ENCODE results near the gene ZNF3. TPM values are rescaled to one million over a fixed set of nuclear protein-coding genes. Genes with fewer than 3 reads are reported as not detected.
A peak's percentile ranks its signal among the peaks of the same experiment; 100 is the strongest.

Gene ZNF3
- total and polyA plus RNA-seq, 2 donors from 2014 or later: 15.8 to 30.8 TPM

DNA sequence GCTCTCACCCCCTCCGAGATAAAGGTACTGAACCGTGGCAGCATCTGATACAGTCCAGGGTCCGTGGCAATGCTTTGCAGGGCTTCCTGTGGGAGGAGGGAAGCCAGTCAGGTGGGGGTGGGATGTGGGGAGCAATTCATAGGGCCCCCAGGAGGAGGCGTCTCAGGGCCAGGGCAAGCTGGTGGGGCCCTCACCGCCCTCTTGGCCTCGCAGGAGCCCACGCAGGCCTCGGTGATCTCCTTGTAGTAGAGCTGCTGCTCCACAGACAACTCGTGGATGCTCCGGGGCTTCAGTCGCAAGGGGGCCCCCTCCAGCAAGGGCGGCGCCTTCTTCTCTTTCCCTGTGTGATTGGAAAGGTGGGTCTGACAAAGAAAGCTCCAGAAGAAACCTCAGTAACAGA is 30.4 kb upstream of the ZNF3 start:
- no peaks in the 10 kb centered on the region for H3K4me1 ChIP-seq (ENCODE audit: control insufficient read depth in 2 of 3, insufficient read depth in 2 of 3, low read depth in 1 of 3, low read length in 3 of 3)
- TF ChIP-seq, protein P1, sequence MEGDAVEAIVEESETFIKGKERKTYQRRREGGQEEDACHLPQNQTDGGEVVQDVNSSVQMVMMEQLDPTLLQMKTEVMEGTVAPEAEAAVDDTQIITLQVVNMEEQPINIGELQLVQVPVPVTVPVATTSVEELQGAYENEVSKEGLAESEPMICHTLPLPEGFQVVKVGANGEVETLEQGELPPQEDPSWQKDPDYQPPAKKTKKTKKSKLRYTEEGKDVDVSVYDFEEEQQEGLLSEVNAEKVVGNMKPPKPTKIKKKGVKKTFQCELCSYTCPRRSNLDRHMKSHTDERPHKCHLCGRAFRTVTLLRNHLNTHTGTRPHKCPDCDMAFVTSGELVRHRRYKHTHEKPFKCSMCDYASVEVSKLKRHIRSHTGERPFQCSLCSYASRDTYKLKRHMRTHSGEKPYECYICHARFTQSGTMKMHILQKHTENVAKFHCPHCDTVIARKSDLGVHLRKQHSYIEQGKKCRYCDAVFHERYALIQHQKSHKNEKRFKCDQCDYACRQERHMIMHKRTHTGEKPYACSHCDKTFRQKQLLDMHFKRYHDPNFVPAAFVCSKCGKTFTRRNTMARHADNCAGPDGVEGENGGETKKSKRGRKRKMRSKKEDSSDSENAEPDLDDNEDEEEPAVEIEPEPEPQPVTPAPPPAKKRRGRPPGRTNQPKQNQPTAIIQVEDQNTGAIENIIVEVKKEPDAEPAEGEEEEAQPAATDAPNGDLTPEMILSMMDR (IDR thresholded peaks at IDR 0.05; ENCODE audit: borderline replicate concordance, extremely low read depth, insufficient read depth): no peak
- intact Hi-C loops (cut with DNase I): no loop called here
- H3K27ac ChIP-seq (ENCODE audit: low read depth in 2 of 2, low read length in 2 of 2): no peak overlapping the region
- FAIRE-seq (no peak), DNase-seq (no peak)
- peaks cover 0 to 12% (median 11%) of the 10 kb centered on the region in 3 donors for H3K36me3 ChIP-seq (ENCODE audit: control insufficient read depth in 2 of 3, insufficient read depth in 3 of 3, low read length in 3 of 3)
- H3K9me3 ChIP-seq (ENCODE audit: control insufficient read depth in 2 of 3, insufficient read depth in 1 of 3, low read length in 3 of 3): no peaks in the 10 kb centered on the region
- H3K27me3 ChIP-seq (ENCODE audit: control insufficient read depth, insufficient read depth, low read length): no peaks in the 10 kb centered on the region
- no peak overlapping the region for H3K9ac ChIP-seq (ENCODE audit: low read length in 3 of 3)
- no peak overlapping the region for H3K4me3 ChIP-seq (ENCODE audit: low read length in 3 of 3)

DNA sequence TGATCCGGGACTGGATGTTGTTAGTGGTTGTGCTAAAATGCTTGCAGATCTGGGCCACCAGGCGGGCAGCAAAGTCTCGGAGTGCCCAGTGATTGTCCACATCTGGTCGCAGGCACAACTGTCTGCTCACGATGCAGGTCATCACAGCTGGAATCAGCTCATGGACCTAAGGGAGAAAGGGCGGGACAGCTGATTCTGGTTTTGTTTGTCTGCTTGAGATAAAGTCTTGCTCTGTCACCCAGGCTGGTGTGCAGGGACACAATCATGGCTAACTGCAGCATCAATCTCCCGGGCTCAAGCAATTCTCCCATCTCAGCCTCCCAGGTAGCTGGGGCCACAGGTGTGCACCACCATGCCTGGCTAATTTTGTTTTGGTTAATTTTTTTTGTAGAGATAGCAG is 29.6 kb upstream of the ZNF3 start:
- H3K4me3 ChIP-seq (ENCODE audit: low read length in 3 of 3): no peak overlapping the region
- intact Hi-C loops (cut with DNase I): no loop called here
- no peaks in the 10 kb centered on the region for H3K9me3 ChIP-seq (ENCODE audit: control insufficient read depth in 2 of 3, insufficient read depth in 1 of 3, low read length in 3 of 3)
- peaks cover 0 to 16% (median 14%) of the 10 kb centered on the region in 3 donors for H3K36me3 ChIP-seq (ENCODE audit: control insufficient read depth in 2 of 3, insufficient read depth in 3 of 3, low read length in 3 of 3)
- no peak for FAIRE-seq
- H3K27ac ChIP-seq (ENCODE audit: low read depth in 2 of 2, low read length in 2 of 2): no peak overlapping the region
- H3K27me3 ChIP-seq (ENCODE audit: control insufficient read depth, insufficient read depth, low read length): no peaks in the 10 kb centered on the region
- no peak for DNase-seq
- no peak overlapping the region for H3K9ac ChIP-seq (ENCODE audit: low read length in 3 of 3)
- TF ChIP-seq, protein P1 (IDR thresholded peaks at IDR 0.05; ENCODE audit: borderline replicate concordance, extremely low read depth, insufficient read depth): no peak
- H3K4me1 ChIP-seq (ENCODE audit: control insufficient read depth in 2 of 3, insufficient read depth in 2 of 3, low read depth in 1 of 3, low read length in 3 of 3): no peaks in the 10 kb centered on the region

DNA sequence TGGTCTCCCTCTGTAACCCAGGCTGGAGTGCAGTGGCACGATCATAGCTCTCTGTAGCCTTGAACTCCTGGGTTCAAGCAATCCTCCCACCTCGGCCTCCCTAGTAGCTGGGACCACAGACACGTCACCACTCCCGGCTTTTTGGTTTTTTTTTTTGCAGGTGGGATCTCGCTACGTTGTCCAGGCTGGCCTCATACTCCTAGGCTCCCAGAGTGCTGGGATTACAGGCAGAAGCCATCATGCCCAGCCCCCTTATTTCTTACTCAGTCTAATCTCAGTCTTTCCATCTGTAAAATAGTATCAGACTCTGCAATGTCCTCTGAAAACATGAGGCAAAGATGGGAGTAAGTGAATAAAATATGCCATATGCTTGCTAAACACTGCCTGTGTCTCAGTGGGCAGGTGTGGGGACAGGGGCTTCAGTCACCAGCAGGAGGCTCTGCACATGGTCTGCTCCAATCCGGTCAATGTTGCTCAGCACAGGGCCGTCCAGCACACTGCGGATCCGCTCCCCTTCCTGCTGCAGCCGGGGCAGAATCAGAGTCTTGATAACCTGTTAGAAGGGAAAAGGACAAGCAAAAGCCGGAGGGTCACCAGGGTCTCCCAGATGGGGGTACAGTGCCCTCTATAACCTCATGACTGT is 28.1 kb upstream of the ZNF3 start:
- Histone ChIP-seq H3K4me3 (ENCODE audit: low read length in 3 of 3) (no peak overlapping the region), H3K9me3 (ENCODE audit: control insufficient read depth in 2 of 3, insufficient read depth in 1 of 3, low read length in 3 of 3) (no peaks in the 10 kb centered on the region), H3K36me3 (ENCODE audit: control insufficient read depth in 2 of 3, insufficient read depth in 3 of 3, low read length in 3 of 3) (peaks cover 0 to 20% (median 14%) of the 10 kb centered on the region in 3 donors), H3K27ac (ENCODE audit: low read depth in 2 of 2, low read length in 2 of 2) (no peak overlapping the region), H3K9ac (ENCODE audit: low read length in 3 of 3) (no peak overlapping the region), H3K4me1 (ENCODE audit: control insufficient read depth in 2 of 3, insufficient read depth in 2 of 3, low read depth in 1 of 3, low read length in 3 of 3) (no peaks in the 10 kb centered on the region), H3K27me3 (ENCODE audit: control insufficient read depth, insufficient read depth, low read length) (no peaks in the 10 kb centered on the region)
- FAIRE-seq (no peak), DNase-seq (peak in 1 of 5 donors; percentile 36)
- TF ChIP-seq, protein P1 (IDR thresholded peaks at IDR 0.05; ENCODE audit: borderline replicate concordance, extremely low read depth, insufficient read depth): no peak
- intact Hi-C loops (cut with DNase I): no loop called here

DNA sequence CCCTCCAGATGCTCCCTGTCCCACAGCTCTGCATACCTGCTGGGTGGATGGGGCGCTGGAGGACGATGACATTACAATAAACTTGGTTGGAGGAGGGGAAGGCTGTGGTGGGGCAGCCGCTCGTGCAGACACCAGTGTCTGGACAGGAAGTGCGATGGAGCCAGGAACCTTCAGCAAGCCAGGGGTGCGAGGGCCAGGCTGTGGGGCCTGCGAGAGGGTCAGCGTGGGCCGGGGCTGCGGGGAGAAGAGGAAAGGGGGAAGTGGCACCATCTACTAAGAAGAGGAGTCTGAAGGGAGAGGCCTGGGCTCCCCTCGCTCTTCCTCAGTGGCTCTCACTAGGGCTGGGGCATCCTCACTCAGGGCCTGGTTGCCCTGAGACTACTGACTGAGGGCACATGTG is 26.4 kb upstream of the ZNF3 start:
- TF ChIP-seq, protein P1 (IDR thresholded peaks at IDR 0.05; ENCODE audit: borderline replicate concordance, extremely low read depth, insufficient read depth): no peak
- Histone ChIP-seq H3K4me1 (ENCODE audit: control insufficient read depth in 2 of 3, insufficient read depth in 2 of 3, low read depth in 1 of 3, low read length in 3 of 3) (no peaks in the 10 kb centered on the region), H3K9me3 (ENCODE audit: control insufficient read depth in 2 of 3, insufficient read depth in 1 of 3, low read length in 3 of 3) (no peaks in the 10 kb centered on the region), H3K4me3 (ENCODE audit: low read length in 3 of 3) (no peak overlapping the region), H3K36me3 (ENCODE audit: control insufficient read depth in 2 of 3, insufficient read depth in 3 of 3, low read length in 3 of 3) (peaks cover 0 to 20% (median 7%) of the 10 kb centered on the region in 3 donors), H3K27me3 (ENCODE audit: control insufficient read depth, insufficient read depth, low read length) (no peaks in the 10 kb centered on the region), H3K9ac (ENCODE audit: low read length in 3 of 3) (no peak overlapping the region), H3K27ac (ENCODE audit: low read depth in 2 of 2, low read length in 2 of 2) (no peak overlapping the region)
- intact Hi-C loops (cut with DNase I): no loop called here
- DNase-seq: peak in 1 of 5 donors; percentile 54
- no peak for FAIRE-seq
